GM19438 (cell line): Measurements from ENCODE around the gene HAX1.
A peak's percentile ranks its signal among the peaks of the same experiment; 100 is the strongest.
"Not testable (repeated sequence)": the region's sequence is repeated elsewhere in the genome, so short reads cannot be mapped to it uniquely, and the experiment has no call there.

Experiments
- ATAC-seq: cut with Tn5 transposase; IDR thresholded peaks from one replicate; pipeline ENCODE4 v1.9.1; 2021; ENCODE audit warnings: low read depth; ENCODE audit not compliant: unreplicated experiment

Gene HAX1

DNA sequence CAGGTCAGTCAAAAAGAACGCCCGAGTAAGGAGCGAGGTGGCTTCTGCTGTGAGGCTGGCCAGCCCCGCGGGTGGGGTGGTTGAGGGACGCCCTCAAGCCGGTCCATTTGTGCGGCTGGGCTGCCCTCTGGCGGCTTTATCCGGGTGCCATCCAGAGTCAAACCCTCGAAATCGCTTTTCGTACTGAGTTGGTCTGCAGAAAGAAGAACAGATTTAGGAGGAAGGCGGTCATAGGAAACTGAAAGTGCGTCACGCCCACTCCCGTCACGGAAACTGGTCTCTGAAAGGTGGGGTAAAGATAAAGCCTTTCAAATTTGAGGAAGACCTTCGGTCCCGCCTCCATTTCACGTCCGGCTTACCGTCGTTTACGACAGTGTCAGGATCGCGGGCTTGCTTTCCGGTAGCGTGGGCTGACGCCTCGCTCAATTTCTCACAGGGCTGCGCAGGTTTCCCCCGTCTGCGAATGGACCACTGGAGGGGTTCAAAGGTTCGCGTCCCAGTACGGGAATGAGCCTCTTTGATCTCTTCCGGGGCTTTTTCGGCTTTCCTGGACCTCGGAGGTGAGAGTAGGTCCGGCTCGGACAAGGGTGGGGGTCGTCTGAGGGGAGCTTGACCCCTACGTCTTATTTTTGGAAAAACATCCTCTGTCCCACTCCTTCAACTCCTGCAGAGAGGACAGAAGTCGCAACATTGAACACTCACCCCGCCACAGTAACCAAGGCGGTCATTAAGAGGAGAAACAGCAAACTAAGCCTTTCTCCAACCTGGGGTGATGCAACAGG lies at the start of gene HAX1:
Gene HAX1, plus strand, starts transcription at position 413 of the 782 bp plus-strand sequence. Its CDS starts 95 bp downstream, at position 508.
- peak; percentile 88 for ATAC-seq

DNA sequence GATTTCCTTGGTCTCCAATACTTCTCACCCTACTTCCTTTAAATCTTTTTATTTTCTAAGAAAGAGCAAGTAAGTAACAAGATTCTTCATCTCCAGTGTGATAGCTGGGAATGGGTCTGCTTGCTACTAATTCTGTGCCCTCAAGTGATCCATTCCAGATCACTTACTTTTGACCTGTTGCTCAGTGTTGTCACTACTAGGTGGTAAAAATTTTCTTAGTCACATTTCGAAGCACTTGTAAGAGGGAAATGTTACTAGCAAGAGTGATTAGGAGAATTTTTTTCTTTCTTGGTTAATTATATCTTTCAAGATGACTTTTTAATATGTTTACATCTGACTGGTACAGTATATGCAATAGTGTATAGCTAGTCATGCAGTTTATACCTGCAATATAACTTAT lies 49.5 kb upstream of the HAX1 start:
- ATAC-seq: no peak

DNA sequence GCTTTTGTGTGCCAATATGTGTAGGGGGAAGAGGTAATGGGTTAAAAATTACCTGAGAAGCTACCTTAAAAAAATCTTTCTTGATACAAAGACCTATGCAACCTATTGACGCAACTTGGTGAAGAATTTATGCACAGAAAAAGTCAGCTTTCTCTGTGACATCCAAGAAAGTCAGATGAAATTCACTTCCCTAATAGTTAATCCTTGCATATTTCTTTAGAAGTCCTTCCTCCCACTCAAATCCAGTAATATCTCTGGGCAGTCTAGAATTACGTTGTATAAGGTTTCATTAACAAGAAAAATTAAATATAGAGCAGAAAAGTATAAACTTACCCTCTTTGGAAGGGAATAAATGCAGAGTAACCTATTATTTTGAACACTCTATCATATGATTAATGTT lies 48.8 kb upstream of the HAX1 start:
- ATAC-seq: no peak

DNA sequence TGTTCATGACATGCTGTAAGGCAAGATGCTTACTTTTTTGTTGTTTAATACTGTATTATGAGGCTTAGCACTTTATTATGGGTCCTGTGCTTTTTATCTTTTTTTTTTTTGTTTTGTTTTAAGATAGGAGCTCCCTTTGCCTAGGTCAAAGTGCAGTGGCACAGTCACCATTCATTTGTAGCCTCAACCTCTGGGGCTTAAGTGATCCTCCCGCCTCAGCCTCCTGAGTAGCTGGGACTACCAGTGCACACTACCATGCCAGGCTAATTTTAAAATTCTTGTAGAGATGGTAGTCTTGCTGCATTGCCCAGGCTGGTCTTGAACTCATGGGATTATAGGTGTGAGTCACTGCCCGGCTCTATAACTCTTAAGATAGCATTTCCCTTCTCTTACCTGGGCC lies 47.1 kb upstream of the HAX1 start:
- ATAC-seq: no peak

DNA sequence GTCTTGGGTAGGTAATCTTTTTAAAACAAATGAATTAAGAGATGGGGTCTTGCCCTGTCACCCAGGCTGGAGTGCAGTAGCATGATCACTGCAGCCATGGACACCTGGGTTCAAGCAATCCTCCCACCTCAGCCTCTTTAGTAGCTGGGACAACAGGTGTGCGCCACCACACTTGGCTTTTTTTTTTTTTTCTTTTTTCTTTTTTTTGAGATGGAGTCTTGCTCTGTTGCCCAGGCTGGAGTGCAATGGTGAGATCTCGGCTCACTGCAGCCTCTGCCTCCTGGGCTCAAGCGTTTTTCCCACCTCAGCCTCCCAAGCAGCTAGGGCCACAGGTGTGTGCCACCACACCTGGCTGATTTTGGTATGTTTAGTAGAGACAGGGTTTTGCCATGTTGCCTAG lies 41.3 kb upstream of the HAX1 start:
- not testable (repeated sequence) for ATAC-seq

DNA sequence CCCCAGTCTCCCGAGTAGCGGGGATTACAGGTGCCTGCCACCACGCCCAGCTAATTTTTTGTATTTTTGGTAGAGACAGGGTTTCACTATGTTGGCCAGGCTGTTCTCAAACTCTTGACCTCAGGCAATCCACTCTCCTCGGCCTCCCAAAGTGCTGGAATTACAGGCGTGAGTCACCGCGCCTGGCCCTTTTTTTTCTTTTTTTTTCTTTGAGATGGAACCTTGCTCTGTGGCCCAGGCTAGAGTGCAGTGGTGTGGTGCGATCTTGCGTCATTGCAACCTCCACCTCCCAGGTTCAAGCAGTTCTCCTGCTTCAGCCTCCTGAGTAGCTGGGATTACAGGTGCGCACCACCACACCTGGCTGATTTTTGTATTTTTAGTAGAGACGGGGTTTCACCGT lies 39.3 kb upstream of the HAX1 start:
- not testable (repeated sequence) for ATAC-seq

DNA sequence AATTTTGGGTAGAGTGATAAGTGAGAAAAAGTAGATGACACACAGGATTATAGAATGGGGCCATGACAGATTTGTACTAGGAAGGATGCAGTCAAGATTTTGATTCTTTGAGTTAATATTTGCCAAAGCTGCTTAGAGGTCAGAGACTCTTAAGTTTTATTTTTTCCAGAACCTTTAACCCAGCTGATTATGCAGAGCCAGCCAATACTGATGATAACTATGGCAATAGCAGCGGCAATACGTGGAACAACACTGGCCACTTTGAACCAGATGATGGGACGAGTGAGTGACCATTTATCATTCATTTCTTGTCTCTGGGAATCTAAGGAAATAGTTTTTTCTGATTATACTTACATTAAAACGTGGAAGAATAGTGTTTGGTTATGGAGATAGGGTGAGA lies 35.6 kb upstream of the HAX1 start:
- no peak for ATAC-seq

DNA sequence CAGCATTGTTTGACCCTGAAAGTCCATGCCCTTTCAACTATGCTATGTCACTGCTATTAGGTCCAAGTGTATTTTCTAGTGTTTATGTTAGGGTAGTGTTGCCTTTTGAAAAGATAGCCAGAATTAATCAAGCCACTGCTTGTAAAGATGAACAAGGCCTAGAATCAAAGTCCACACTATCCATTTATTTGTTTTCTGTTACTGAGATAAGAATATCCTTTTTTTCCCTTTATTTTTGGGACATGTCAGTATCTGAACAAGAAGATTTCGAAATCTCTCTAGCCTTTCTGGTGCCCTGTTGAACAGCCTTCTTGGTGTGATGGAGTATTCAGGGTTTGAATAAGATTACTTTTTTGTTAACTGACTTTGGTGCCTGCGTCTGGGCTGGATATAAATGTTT lies 35.0 kb upstream of the HAX1 start:
- ATAC-seq: no peak

DNA sequence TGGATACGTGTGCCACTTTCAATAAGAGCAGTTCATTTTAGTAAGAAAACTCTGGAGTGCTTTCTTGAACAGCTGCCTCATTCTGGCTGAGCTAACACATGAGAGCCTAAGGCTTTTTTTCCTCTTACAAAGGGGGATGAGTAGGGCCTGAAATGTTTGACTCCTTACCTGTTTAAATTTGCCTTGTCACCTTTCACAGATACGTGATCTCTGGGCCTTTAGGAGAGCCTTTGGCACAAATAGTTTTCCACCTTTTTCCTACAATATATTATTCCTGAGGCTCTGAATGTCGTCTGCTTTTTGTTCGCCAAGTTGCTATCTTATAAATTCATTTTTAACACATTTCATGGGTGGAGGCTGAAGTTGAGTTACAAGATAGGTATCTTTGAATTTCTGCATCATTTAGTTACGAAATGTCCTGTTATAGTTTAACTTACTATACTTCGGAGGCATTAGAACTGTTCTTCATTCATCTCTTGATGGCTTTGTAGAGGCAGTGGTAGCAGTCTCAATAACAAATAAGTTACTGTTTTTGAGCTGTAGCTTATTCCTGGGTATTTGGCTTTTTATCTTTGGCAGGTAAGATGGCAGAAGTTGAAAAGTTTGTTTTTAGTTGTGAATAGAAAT lies 34.4 kb upstream of the HAX1 start:
- no peak for ATAC-seq

DNA sequence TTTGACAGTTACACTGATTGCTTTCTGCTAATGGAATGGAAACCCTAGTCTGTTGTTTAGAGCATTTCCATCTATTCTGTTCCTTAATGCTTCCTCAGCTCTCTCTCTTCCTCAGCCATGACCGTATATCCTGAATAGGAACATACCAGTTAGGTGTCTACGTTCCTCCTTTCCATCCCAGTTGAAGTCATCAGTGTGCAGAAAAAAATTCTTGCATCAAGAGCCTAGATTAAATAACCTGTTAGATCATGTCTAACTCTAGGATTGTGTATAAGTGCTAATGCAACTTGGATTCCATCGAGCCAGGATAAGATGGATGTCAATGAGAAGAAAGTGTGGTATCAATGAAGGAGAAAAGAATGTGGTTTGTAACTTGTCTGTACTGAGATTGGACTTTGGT lies 32.9 kb upstream of the HAX1 start:
- no peak for ATAC-seq

DNA sequence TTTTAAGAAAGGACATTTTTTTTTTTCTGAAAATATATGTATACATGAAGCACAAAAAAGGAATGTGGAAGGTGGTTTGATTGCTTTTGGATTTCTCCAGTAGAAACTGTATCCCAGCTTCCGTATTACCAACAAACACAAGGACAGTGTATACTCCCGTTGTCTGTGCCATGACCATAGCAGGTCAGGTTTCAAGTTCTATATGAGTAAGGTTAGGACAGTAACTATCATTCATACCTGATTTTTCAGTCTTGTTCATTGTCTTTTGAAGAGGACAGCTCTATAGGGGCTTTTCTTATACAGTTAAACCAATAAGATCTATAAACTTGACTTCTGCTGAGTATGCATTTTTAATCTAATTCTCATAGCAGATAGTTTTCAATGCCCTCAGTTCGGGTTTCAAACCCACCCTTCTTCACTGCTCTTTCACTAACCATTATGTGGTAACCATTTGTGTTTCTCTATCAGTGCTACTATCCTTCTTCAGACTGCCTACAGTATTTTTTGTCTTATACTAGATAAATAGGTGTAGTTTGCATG lies 32.1 kb upstream of the HAX1 start:
- ATAC-seq: no peak

DNA sequence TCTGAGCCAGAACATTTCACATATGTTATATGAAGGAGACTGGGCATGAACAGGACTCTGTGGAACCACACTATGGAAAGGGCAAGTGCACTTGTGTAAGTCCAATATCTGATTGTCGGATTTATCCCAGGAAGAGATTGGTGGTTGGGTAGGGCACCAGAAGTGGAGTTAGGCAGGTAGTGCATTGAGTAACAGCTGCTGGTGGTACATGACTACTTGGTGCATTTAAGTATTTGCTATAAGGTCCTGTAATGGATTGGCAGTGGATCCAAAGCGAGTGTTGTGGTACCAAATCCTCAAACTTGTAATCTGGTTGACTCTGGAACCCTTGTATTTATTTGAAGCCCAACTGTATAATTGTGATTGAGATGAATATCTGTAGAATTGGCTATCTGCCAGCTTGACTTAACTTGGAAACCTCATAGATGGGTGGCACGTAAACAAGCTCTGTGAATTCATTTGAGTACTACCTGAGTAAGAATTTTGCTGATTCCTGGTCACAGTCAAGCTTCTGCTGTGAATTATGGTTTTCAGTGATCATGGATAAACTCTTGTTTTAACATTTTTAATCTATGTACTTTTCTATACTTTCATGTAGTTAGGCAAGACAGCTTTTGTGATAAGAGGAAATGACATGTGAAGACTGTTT lies 30.6 kb upstream of the HAX1 start:
- no peak for ATAC-seq

DNA sequence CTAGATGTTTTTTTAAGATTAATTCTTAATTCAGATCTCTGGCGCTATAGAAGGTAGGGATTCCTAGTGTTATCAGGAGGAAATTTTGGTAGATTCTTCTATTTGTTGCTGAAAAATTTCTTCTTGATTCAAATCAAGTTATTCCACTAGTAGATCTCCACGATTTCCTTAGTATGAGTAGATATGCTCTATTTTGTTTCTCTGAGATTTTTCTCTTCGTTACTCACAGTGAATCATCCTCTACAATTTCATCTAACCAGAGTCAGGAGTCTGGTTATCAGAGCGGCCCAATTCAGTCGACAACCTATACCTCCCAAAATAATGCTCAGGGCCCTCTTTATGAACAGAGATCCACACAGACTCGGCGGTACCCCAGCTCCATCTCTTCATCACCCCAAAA lies 18.8 kb upstream of the HAX1 start:
- ATAC-seq: no peak

DNA sequence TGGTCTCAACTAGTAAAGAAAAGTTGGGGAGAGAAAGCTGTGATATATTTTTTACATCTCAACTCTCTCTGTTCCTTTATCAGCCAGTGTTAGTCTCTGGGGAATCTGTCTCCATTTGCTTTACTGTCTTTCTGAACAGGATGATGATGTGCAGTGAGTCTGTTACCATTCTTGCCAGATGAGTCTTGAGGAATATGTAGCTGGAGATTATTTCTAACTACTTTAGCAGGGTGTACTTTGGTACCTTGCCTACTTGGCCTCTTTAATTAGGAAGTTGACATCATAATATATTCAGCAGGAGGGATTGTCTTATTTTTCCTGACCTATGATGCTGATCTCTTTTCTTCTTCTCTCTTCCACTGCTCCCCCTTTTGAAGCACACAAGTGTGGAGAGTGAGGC lies 15.7 kb upstream of the HAX1 start:
- no peak for ATAC-seq

DNA sequence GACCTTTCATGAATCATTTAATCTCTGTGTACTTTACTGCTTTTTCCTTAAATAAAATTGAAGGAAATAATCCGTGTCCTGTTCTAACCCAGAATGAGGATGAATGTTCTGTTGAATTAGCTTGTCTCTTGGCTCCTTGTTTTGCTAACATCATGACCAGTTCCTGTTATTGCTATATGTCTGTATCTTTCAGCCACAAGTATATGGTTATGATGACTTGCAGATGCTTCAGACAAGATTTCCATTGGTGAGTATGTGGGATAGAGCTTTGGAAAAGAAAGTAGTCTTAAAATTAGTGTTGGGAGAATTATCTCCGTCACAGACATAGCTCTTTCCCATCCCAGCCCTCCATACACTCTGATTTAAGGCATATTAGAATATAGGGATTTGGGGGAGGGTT lies 13.6 kb upstream of the HAX1 start:
- no peak for ATAC-seq

DNA sequence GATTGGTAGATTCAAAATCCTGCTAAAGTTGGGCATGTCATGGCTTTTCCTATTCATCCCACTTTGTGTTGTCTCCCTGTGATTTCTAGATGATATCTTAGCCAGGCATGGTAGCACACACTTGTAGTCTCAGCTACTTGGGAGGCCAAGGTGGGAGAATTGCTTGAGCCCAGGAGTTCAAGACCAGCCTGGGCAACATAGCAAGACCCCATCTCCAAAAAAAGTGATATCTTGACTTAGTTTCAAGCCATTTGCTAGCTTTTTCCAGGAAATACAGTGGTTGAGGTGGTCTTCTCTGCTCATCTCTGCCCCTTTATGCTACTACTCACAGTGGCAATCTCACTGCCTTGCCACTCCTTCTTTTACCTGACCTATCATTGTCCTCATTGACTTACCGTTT lies 12.3 kb upstream of the HAX1 start:
- no peak for ATAC-seq

DNA sequence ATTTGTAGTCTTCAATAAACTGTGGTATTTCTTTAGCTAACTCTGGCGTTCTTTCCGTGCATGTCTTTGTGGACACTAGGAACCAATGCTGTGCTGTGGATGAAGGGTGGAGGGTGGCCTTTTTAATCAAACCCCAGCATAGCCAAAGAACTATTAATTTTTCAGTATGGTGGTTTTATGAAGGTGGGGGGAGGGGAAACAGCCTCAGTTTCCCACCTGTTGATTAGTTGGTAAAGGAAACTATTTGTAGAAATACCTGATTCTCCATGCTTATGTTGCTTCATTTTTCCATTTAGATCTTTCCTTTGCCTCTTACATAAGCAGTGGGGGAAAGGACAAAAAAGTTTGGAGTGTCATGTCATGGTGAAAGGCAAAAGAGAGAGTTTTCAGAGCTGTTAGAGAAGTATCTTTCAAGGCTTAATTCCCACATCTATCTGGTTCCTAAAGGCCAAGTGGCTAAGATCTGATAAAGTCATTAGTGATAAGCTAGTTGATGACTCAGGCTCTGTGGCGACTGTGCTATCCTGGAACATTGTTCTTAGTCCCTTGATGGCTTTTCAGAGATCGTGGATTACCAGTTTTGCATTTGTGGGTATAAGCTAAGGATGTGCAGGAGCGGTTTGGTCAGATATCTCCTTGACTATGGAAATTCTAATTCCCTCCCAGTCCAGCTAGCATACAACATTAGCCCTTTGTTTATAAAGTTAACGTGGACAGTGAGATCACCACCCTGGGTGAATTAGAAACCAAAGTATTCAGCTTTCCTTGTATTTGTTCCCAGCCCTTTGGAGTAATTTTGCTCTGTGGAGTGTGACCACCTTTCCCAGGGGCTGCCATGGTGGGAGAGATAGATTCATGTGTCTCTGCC lies 8.7 kb upstream of the HAX1 start:
- ATAC-seq: no peak

DNA sequence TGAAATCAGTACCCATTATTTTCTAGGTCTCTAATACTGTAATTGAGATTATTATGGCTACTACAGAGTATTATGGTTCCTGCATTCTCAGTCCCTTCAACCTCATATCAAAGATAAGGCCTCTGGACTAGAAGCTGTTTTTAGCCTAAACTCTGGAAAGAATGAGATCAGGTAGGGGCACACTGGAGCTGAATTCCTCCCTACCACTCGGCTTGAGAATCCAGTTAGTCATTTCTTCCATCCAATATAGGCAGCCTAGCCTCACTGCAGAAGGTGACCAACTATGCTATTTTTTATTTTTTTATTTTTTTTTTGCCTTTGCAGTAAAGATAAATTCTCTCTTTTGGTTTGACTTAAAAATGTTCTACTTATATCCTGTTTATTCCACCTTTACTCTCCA lies 8.0 kb upstream of the HAX1 start:
- no peak for ATAC-seq

DNA sequence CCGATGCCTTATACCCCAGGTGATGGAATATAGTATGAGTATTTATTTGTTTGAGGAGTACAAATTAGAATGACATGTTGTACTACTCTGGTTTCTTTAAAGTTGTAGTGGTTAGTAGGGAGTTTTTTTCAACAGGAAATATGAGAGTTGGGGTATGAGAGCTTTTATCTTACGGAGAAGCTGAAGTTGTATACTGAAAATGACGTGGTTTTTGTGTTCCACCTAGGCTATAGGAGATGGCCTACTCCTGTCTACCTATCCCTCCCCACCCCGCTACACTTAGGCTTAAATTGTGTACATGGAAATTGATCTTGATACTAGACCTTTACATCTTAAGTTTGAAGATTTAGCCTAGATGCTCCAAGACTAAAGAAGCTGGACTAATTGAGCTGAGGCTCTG lies 6.8 kb upstream of the HAX1 start:
- no peak for ATAC-seq

DNA sequence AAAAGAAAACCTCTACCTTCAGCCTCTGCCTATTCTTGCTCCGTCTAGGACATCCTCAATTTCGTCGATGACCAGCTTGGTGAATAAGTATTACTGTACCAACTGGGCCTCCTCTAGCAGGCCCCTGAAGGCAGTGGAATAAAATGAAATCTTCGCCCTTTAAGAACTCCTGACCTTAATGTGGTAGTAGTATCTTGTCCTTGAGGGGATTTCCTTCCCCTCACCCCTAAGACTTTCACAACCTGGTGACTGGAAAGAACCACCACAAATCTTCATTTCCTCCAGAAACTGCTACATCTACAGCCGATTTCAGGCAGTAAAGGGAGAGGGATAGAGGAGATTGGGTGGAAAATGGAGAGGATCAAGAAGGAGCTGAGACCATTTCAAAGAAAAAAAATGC lies 1.6 kb upstream of the HAX1 start:
- no peak for ATAC-seq
